ENCODE data around the gene KLC1.
A peak's percentile ranks its signal among the peaks of the same experiment; 100 is the strongest.

Gene KLC1

DNA sequence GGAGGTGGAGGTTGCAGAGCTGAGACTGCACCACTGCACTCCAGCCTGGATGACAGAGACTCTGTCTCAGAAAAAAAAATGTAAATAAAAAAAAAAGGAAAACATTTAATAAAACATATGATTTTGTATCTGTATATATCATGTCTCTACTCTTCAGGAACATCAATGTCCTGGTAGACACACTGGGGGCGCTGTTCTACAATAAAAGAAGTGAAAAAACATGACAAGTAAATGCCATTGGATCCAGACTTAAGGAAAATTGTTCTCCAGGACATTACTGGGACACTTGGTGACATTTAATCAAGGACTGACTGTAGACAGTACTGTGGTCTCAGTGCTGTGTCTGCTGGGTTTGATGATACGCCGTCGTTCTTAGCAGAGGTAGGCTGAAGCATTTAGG lies 15.5 kb upstream of the KLC1 start:
- Mint-ChIP-seq H3K4me1 (ENCODE audit: low read depth) (no peaks in the 10 kb centered on the region), H3K27me3 (peaks cover 5% of the 10 kb centered on the region), H3K27ac (no peak overlapping the region), H3K9me3 (peaks cover 8% of the 10 kb centered on the region), H3K36me3 (ENCODE audit: low read depth) (no peaks in the 10 kb centered on the region), H3K4me3 (no peak overlapping the region)
- DNase-seq: no peak

DNA sequence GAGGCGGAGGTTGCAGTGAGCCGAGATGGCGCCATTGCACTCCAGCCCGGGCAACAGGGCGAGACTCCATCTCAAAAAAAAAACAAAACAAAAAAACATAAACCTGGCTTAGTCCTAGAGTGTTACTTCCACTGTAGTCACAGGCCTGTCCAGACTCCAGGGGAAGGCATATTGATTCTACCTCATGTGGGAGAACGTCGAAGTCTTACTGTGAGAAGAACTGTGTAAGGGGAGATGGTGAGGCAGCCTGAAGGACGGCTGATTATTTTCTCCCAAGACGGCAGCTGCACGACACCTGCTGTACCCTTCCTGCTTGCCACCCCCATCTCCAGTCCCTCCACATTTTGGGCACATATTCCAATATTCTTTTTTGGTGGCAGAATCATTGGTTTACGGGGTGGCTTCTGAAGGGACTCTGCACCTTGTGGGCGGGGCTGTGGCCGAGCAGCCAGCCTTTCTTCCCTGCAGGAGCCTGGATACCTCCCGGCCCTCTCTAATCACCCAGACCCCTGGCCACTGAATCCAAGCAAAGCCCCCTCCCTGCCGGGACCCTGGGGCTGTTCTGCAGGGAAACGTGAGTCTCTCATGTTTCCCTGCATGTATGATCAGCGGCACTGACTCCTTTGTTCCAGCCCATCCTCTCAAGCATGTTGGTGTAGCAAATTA lies 12.2 kb upstream of the KLC1 start:
- Mint-ChIP-seq H3K36me3 (ENCODE audit: low read depth) (no peaks in the 10 kb centered on the region), H3K27me3 (no peaks in the 10 kb centered on the region), H3K9me3 (no peaks in the 10 kb centered on the region), H3K4me3 (no peak overlapping the region), H3K27ac (no peak overlapping the region), H3K4me1 (ENCODE audit: low read depth) (no peaks in the 10 kb centered on the region)
- DNase-seq: no peak

DNA sequence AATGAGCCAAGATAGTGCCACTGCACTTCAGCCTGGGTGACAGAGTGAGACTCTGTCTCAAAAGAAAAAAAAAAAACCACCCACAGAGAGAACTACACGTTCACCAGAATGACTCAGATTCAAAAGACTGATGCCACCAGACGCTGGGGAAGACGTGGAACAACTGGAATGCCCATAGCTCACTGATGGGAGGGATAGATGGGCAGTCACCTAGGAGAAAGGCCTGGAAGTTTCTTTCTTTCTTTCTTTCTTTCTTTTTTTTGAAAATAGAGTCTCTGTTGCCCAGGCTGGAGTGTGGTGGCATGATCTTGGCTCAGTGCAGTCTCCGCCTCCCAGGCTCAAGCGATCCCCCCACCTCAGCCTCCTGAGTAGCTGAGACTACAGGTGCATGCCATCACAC lies 10.0 kb upstream of the KLC1 start:
- Mint-ChIP-seq H3K36me3 (ENCODE audit: low read depth) (no peaks in the 10 kb centered on the region), H3K9me3 (no peaks in the 10 kb centered on the region), H3K4me1 (ENCODE audit: low read depth) (peaks cover 2% of the 10 kb centered on the region), H3K4me3 (no peak overlapping the region), H3K27me3 (no peaks in the 10 kb centered on the region), H3K27ac (no peak overlapping the region)
- DNase-seq: no peak

DNA sequence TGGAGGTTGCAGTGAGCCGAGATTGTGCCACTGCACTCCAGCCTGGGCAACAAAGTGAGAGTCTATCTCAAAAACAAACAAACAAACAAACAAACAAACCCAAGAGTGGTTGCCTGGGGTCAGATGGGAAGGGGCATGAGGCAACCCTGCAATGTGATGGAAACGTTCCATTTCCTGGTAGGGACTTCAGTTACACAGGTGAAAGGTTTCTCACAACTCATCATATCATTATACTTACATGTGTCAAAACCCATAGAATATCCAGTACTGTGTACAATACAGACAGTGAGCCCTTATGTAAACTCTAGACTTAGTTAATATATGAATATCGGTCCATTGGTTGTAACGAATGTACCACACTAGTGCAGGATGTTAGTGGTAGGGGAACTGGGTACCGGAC lies 7.2 kb upstream of the KLC1 start:
- H3K4me3 Mint-ChIP-seq: no peak overlapping the region

DNA sequence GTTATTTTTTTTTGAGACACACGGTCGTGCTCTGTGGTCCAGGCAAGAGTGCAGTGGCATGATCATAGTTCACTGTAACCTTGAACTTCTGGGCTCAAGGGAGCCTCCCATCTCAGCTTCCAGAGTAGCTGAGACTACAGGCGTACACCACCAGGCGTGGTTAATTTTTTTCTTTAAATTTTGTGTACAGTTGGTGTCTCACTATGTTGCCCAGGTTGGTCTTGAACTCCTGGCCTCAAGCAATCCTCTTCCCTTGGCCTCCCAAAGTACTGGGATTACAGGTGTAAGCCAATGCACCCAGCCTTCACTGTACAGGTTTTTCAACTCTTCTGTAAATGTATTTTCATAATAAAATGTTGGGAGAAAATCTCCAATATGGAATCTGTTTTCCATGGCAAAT lies 5.7 kb upstream of the KLC1 start:
- Mint-ChIP-seq H3K27me3 (no peaks in the 10 kb centered on the region), H3K9me3 (no peaks in the 10 kb centered on the region), H3K4me1 (ENCODE audit: low read depth) (peaks cover 21% of the 10 kb centered on the region), H3K27ac (no peak overlapping the region), H3K36me3 (ENCODE audit: low read depth) (no peaks in the 10 kb centered on the region), H3K4me3 (no peak overlapping the region)
- DNase-seq: no peak

More for the DNA sequence above, 7.2 kb upstream of the KLC1 start:
- H3K27ac Mint-ChIP-seq: no peak overlapping the region
- no peak for DNase-seq
- H3K36me3 Mint-ChIP-seq (ENCODE audit: low read depth): no peaks in the 10 kb centered on the region
- no peaks in the 10 kb centered on the region for H3K9me3 Mint-ChIP-seq
- peaks cover 19% of the 10 kb centered on the region for H3K4me1 Mint-ChIP-seq (ENCODE audit: low read depth)
- H3K27me3 Mint-ChIP-seq: no peaks in the 10 kb centered on the region

DNA sequence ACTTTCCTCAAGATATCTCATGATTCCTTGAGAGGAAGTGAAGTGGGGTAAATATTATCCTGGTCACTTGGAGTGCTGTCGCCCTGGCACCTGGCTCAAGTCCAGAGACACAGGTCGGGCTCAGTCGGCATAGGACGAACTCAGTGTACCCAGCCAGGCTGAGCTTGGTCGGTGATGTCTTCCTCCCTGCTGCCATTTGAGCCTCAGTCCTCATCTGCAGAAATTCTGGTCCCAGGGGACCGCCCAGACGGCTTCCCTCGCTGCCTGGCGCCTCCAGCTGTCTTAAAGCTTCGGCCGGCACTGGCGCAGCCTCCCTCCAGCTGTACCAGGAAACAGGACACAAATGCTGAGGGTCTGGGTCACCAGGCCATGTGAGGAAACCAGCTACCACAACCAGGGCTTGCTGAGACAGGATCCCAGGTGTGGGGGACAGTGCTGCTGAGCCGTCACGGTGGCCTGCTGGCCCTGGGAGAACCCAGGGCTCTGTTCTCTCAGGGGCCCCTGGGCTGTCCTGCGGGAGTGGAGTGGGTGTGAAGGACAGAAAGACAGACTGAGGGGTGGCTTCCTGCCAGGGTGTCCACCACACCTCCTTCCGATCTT lies 5.0 kb upstream of the KLC1 start:
- no peak for DNase-seq
- no peak overlapping the region for H3K27ac Mint-ChIP-seq
- no peaks in the 10 kb centered on the region for H3K9me3 Mint-ChIP-seq
- H3K4me1 Mint-ChIP-seq (ENCODE audit: low read depth): peaks cover 23% of the 10 kb centered on the region
- H3K36me3 Mint-ChIP-seq (ENCODE audit: low read depth): no peaks in the 10 kb centered on the region
- no peaks in the 10 kb centered on the region for H3K27me3 Mint-ChIP-seq
- no peak overlapping the region for H3K4me3 Mint-ChIP-seq

DNA sequence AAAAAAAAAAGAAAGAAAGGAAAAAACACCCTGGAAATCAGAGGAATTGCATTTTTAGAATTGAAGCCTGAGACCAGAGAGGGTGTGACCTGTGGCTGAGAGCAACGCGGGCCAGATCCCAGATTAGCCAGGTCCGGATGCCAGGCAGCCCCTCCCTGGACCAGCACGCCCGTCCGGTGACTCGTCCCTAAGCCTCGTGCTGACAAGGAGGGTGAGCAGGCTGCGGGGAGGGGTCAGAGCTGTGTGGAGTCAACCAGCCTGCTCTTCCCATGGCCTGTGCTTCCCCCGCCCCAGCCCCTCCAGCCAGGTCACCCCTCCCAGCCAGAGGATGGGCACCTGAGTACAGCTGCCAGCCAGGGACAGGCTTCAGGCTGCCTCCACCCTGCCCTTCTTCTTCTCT lies 4.2 kb upstream of the KLC1 start:
- DNase-seq: peak; percentile 48
- peak overlapping the region; percentile 86 for H3K27ac Mint-ChIP-seq
- peaks cover under 1% of the 10 kb centered on the region for H3K36me3 Mint-ChIP-seq (ENCODE audit: low read depth)
- H3K27me3 Mint-ChIP-seq: no peaks in the 10 kb centered on the region
- H3K4me3 Mint-ChIP-seq: peak overlapping the region; percentile 52
- peaks cover 24% of the 10 kb centered on the region for H3K4me1 Mint-ChIP-seq (ENCODE audit: low read depth)
- no peaks in the 10 kb centered on the region for H3K9me3 Mint-ChIP-seq

DNA sequence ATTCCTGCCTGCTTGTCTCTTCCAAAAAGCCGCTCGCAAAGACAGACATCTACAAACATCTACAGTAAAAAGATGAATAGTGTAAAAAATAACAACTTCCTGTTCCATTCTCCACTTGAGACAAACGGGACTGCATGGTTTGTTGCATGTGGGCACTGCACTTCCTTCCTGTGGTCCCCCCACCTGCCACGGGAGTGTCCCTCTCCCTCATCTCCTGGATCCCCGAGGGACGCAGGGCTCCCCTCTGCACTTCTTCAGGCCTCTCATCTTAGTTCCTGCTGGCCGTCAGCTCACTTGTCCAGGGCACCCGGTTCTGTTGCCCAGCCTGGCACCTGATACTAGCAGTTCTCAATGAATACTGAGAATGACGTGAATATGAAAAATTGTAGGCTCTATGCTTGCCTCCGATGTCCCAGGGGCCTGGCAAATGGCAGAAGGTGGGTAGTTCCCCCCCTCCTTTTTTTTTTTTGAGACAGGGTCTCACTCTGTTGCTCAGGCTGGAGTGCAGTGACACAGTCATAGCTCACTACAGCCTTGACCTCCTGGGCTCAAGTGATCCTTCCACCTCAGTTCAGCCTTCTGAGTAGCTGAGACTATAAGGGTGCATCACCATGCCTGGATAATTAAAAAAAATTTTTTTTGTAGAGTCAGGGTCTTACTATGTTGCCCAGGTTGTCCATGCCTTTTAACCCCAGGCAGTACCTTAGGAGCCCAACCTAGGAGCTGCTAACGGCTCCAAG lies 3.5 kb upstream of the KLC1 start:
- Mint-ChIP-seq H3K4me1 (ENCODE audit: low read depth) (peaks cover 27% of the 10 kb centered on the region), H3K27ac (peak overlapping the region; percentile 86), H3K9me3 (no peaks in the 10 kb centered on the region), H3K27me3 (no peaks in the 10 kb centered on the region), H3K36me3 (ENCODE audit: low read depth) (peaks cover 3% of the 10 kb centered on the region), H3K4me3 (peak overlapping the region; percentile 52)
- peak; percentile 51 for DNase-seq

DNA sequence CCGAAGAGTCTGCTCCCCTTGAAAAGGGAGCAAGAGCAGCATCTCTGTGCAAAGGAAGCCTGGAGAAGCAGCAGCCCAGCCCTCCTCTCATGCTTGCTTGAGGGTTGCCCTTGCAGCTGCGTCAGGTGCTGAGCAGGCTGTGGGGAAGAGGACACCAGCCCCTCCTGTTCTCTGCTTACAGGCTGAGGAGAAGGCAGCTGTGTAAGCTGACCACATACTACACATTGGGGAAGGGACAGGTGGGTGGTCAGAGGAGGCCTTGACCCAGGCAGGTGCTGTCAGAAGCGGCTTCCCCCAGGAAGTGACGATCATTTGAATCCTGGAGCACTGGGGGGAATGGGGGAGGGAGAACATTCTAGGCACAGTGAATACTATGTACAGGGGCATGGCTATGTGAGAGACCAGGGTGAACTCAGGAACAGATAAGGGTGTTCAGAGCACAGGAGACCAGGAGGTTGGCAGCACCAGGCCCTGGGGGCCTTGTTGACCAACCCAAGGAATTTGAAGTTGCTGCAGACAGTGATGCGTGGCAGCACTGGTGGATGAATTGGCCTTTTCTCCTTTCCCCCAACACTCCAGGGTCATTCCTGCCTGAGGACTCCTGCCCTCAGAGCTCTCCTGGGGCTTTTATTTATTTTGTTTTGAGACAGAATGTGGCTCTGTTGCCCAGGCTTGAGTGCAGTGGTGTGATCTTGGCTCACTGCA lies 2.7 kb upstream of the KLC1 start:
- H3K4me3 Mint-ChIP-seq: no peak overlapping the region
- no peak for DNase-seq
- peak overlapping the region; percentile 22 for H3K27ac Mint-ChIP-seq
- H3K27me3 Mint-ChIP-seq: no peaks in the 10 kb centered on the region
- H3K4me1 Mint-ChIP-seq (ENCODE audit: low read depth): peaks cover 32% of the 10 kb centered on the region
- H3K36me3 Mint-ChIP-seq (ENCODE audit: low read depth): peaks cover 7% of the 10 kb centered on the region
- no peaks in the 10 kb centered on the region for H3K9me3 Mint-ChIP-seq

DNA sequence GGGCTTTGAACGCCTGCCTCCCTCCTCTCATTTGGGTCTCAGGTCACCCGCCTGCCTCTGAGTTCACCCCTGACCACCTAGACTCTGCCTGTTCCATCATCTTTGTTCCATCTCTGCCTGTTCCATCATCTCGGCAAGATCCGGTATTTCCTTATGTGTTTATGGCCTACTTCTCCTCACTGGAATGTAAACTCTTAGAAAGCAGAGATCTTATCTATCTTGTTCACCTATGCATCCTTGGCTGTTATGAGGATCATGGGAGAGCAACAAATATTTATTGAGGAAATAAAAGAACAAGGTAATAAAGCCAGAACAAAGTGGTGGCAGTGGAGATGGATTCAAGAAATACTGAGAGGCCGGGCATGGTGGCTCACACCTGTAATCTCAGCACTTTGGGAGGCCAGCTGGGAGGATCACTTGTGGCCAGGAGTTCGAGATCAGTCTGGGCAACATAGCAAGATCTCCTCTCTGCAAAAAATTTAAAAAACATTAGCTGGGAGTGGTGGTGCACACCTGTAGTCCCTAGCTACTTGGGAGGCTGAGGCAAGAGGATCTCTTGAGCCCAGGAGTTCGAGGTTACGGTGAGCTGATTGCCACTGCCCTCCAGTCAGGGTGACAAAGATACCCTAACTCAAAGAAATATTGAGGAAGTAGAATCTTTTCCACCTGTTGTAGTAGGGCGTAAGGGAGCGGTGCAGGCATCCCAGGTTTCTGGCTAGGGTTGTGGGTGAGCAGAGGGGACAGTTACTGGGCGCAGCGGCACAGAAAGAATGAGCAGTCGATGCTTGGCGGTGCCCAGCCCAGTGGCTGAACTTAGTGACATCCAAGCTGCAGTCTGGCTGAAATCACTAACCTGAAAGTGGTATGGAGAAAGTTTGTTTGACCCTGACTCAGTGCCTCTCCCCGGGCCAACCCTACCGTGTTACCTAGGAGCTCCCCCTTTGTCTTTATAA lies 1.7 kb upstream of the KLC1 start:
- Mint-ChIP-seq H3K4me1 (ENCODE audit: low read depth) (peaks cover 37% of the 10 kb centered on the region), H3K4me3 (peak overlapping the region; percentile 89), H3K27ac (peak overlapping the region; percentile 18), H3K27me3 (no peaks in the 10 kb centered on the region), H3K36me3 (ENCODE audit: low read depth) (peaks cover 10% of the 10 kb centered on the region), H3K9me3 (no peaks in the 10 kb centered on the region)
- no peak for DNase-seq

DNA sequence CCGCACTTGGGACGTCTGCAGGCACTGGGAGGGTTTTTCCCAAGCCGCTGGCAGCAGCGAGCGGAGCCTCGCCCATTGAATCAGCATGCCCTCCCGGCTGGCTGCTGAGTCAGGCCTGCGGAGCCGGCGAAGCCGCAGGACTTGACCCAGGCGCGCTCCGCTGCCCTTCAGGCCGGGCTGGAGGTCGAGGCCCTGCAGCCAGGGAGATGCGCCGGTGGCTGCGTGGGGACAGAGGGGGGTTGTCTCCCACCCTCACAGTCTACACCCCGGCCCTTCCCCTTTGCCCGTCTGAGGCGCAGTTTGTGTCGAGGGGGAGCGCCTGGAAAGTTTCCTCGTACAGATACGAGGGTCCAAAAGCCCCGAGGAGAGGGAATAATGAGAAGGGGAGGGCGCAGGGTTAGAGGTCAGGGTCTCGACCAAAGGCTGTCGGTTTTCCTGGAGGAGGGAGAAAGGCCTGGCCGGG lies 759 bp upstream of the KLC1 start:
- peak; percentile 55 for DNase-seq
- Mint-ChIP-seq H3K27me3 (no peaks in the 10 kb centered on the region), H3K36me3 (ENCODE audit: low read depth) (peaks cover 17% of the 10 kb centered on the region), H3K9me3 (no peaks in the 10 kb centered on the region), H3K4me3 (peak overlapping the region; percentile 89), H3K27ac (peak overlapping the region; percentile 89), H3K4me1 (ENCODE audit: low read depth) (peaks cover 45% of the 10 kb centered on the region)

DNA sequence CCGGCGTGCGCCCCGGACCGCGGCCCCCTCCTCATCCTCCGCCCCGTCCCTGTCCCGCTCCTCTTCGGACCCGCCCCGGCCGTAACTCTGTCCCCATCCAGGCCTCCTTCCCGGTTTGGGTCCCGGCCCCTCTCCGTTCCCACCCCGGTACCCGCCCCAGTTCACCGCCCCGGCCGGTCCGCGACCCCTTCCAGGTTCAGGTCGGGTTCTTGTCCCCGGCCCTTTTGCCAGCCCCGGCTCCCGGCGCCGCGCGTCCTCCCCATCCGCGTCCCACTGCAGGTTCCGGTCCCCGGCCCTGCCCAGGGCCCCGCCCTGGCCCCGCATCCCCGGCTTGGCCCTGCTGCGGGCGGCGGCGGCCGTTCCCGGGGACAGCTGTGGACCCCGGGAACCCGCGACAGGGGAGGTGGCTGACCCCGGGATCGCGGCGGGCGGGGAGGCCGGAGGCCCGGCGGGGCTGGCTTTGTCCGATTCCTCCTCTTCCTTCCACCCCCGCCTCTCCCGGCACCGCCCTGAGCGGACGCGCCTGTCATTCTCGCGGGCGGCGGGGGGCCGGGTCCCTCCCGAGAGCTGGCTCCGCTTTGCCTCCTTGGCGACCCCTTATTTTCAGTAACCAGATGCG lies 601 bp downstream of the KLC1 start:
- Mint-ChIP-seq H3K9me3 (no peaks in the 10 kb centered on the region), H3K27me3 (no peaks in the 10 kb centered on the region), H3K4me3 (peak overlapping the region; percentile 89), H3K4me1 (ENCODE audit: low read depth) (peaks cover 48% of the 10 kb centered on the region), H3K36me3 (ENCODE audit: low read depth) (peaks cover 25% of the 10 kb centered on the region), H3K27ac (peak overlapping the region; percentile 89)
- peak; percentile 74 for DNase-seq

DNA sequence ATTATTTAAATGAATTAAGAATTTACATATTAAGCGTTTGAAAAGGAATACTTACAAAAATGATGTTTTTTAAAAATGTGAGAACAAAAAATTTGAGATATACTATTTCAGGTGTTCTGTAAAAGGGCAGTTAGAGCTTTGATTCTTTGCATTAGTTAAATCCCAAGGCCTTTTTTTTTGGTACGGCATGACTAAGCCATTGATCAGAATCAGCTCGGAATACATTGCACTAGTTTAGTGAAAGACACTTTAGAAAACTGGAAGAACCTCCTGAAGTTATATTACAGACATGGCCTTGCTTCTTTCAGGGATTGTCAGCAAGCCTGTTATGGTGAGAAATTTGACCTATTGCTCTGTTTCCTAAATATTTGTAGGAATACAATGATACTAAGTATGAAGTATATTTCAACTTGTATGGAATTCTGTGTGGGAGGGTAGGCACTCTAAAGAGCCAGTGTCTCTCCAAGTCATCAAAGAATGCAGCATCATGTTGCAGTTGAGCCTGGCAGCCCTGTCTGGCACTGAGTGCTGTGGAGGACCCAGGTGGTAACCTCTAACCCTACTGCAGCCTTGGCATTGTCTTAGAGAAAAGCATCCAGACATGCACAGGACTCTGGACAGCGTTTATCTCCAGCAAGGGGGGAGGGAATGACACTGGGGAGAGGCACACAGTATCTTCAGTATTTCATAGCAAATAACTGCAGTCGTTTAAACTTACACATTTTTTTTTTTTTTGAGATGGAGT lies 1.5 kb downstream of the KLC1 start:
- Mint-ChIP-seq H3K27ac (peak overlapping the region; percentile 40), H3K36me3 (ENCODE audit: low read depth) (peaks cover 31% of the 10 kb centered on the region), H3K9me3 (no peaks in the 10 kb centered on the region), H3K27me3 (no peaks in the 10 kb centered on the region), H3K4me1 (ENCODE audit: low read depth) (peaks cover 47% of the 10 kb centered on the region), H3K4me3 (peak overlapping the region; percentile 89)
- no peak for DNase-seq
